ENCODE data around the gene LLCFC1. TPM values are rescaled to one million over a fixed set of nuclear protein-coding genes. Genes with fewer than 3 reads are reported as not detected.

Gene LLCFC1
- total RNA-seq, 1 donor from 2014 or later: not detected

DNA sequence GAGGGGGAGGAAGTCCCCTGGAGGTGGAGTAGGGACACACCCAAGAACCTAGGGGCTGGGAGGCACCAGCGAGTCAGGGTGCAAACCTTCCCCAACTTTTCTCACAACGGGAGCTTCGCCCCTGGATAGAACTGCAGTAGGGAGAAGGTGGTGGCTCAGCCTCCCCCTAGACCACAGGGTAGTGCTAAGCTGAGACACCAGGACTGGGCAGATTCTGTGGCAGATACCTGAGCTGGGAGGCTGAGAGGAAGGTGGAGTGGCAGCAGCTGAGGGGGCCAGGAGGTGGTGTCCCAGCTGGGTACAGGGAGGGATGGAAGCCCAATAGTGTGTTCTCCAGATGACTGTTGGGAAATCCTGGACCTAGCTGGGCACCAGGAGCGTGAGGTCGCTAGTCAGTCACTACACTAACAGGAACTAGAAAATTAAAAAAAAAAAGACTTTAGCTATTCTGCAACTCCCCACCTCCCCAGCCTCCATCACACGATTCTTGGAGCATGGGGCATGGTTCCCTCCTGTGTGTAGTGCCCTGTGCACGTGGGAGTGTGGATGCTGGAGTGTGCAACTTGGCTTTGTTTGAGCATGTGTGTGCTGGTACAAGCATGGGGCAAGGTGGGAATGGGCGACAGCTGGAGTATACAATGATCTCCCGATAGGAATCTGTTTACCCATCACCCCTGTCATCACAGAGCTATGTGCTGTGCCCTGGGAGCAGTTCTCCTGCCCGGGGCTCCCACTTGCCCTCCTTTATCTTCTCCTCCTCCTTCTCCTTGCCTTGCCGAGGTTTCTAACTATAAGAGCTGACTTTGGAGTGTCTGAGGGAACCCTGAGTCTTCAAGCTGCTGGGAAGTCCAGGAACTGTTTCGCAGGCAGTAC, 44.9 kb upstream of the LLCFC1 start:
- ATAC-seq: no peak
- H3K4me1 ChIP-seq: no peaks in the 10 kb centered on the region
- DNase-seq: no peak
- H3K36me3 ChIP-seq: no peaks in the 10 kb centered on the region
- intact Hi-C loops (cut with DNase I): no loop called here
- no peak overlapping the region for H3K4me3 ChIP-seq
- TF ChIP-seq, protein P1, sequence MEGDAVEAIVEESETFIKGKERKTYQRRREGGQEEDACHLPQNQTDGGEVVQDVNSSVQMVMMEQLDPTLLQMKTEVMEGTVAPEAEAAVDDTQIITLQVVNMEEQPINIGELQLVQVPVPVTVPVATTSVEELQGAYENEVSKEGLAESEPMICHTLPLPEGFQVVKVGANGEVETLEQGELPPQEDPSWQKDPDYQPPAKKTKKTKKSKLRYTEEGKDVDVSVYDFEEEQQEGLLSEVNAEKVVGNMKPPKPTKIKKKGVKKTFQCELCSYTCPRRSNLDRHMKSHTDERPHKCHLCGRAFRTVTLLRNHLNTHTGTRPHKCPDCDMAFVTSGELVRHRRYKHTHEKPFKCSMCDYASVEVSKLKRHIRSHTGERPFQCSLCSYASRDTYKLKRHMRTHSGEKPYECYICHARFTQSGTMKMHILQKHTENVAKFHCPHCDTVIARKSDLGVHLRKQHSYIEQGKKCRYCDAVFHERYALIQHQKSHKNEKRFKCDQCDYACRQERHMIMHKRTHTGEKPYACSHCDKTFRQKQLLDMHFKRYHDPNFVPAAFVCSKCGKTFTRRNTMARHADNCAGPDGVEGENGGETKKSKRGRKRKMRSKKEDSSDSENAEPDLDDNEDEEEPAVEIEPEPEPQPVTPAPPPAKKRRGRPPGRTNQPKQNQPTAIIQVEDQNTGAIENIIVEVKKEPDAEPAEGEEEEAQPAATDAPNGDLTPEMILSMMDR (IDR thresholded peaks at IDR 0.05): no peak
- no peaks in the 10 kb centered on the region for H3K9me3 ChIP-seq
- no peak overlapping the region for H3K27ac ChIP-seq
- H3K27me3 ChIP-seq: no peaks in the 10 kb centered on the region

DNA sequence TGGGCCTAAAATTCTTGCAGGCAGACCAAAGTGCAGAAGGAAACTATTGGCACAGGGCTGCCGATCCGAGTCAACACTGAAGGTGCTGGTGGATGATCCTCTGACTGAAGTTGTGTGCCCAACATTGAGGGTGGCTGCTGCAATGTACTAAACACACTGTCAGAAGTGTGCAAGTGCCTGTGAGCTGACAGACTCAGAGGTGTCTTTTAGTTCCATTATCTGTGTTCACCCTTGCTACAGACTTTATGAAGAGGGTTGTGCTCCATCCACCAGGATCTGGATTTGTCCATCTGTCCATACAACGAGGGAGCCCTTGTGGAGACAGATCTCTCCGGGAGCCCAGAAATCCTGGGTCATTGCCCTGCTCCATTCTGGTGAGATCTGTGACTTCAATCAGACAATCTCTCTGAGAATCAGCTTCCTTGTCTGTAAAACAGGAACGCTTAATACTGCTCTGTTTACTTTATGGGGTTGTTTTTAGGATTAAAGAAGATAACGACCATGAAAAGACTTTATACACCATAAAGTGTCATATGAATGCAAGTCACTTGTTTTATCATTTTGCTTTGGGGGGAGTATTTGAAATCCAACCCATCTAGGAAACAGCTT, 44.2 kb upstream of the LLCFC1 start:
- no peaks in the 10 kb centered on the region for H3K4me1 ChIP-seq

DNA sequence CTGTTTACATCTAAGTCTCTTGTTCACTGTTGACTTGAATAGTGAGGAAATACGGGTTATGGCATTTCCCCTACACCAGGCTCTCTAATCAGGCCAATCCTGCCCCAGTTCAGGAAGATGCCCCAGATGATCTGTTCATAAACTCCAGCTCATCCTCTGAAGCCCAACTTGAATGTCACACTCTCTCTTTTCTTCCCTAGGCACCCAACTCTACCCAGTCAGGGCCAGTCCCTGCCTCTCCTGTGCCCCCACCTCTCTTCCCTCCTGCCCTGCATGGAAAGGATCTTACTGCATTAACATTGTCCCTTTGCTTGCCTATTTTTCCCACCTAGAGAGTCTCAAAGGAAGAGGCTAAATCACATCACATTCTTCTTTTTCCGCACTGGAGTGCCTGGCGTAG, 43.1 kb upstream of the LLCFC1 start:
- H3K9me3 ChIP-seq: no peaks in the 10 kb centered on the region
- no peak overlapping the region for H3K27ac ChIP-seq
- no peaks in the 10 kb centered on the region for H3K36me3 ChIP-seq
- H3K4me1 ChIP-seq: no peaks in the 10 kb centered on the region
- H3K27me3 ChIP-seq: no peaks in the 10 kb centered on the region
- ATAC-seq (no peak), DNase-seq (no peak)
- intact Hi-C loops (cut with DNase I): no loop called here
- TF ChIP-seq, protein P1 (IDR thresholded peaks at IDR 0.05): no peak
- H3K4me3 ChIP-seq: no peak overlapping the region

More for the DNA sequence above, 44.2 kb upstream of the LLCFC1 start:
- H3K9me3 ChIP-seq: no peaks in the 10 kb centered on the region
- no peak overlapping the region for H3K4me3 ChIP-seq
- ATAC-seq (no peak), DNase-seq (no peak)
- TF ChIP-seq, protein P1 (IDR thresholded peaks at IDR 0.05): no peak
- no peaks in the 10 kb centered on the region for H3K36me3 ChIP-seq
- H3K27ac ChIP-seq: no peak overlapping the region
- intact Hi-C loops (cut with DNase I): no loop called here
- no peaks in the 10 kb centered on the region for H3K27me3 ChIP-seq

DNA sequence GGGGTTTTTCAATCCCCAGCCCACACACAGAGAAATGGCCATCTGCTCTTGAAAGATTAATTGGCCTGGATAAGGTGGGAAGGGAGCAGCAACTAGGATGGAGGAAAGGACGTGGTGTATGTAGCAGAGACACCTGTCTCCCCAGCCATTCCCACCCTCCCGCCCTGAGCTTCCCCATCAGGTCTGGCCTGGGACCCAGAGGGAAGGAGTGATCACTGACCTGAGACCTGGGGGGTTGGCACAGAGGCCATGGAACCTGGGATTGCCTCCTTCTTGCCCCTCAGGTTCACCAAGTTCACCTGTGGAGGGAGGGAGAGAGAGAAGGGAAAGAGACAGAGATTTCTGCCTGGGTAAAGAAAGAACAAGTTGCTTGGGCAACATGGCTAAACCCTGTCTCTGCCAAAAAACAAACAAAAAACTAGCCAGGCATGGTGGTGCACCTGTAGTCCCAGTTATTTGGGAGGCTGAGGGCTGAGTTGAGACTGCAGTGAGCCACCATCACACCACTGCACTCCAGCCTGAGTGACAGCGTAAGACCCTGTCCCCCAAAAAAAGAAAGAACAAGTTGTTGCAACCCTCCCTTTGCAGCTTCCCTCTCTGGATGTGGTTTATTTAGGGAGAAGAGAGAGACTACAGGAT, 42.4 kb upstream of the LLCFC1 start:
- DNase-seq (no peak), ATAC-seq (no peak)
- Histone ChIP-seq H3K27me3 (no peaks in the 10 kb centered on the region), H3K27ac (no peak overlapping the region), H3K4me3 (no peak overlapping the region), H3K36me3 (no peaks in the 10 kb centered on the region), H3K9me3 (no peaks in the 10 kb centered on the region), H3K4me1 (no peaks in the 10 kb centered on the region)
- intact Hi-C loops (cut with DNase I): no loop called here
- TF ChIP-seq, protein P1 (IDR thresholded peaks at IDR 0.05): no peak

DNA sequence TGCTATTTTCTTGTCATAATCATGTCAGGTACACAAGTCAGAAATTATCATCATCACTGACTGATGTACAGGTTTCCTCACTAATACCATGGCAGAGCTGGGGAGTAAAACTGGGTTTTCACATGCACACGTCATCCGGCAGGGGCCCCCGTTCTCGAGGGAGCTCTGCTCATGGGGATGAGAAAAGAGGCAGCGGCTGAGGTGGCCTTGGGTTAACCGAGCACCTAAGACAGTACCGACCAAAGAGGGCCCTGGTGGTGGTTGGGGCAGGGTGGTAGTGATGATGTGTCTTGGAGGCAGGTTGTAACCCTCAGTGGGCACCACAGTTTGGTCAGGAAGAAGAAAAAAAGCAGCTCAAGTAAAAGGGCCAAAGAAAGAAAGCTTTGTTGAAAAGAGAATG, 41.6 kb upstream of the LLCFC1 start:
- Histone ChIP-seq H3K27ac (no peak overlapping the region), H3K36me3 (no peaks in the 10 kb centered on the region), H3K4me3 (no peak overlapping the region), H3K4me1 (no peaks in the 10 kb centered on the region), H3K9me3 (no peaks in the 10 kb centered on the region), H3K27me3 (no peaks in the 10 kb centered on the region)
- intact Hi-C loops (cut with DNase I): no loop called here
- no peak for DNase-seq
- TF ChIP-seq, protein P1 (IDR thresholded peaks at IDR 0.05): no peak
- ATAC-seq: no peak
